G401.6 (cell line): ENCODE results near the gene GUCY2C.

Experiments used
- FAIRE-seq: peaks from 2 replicates; lab custom pipeline; 2012; peaks lifted over from hg19 to GRCh38; lab: Jason Lieb, UNC

Gene GUCY2C

DNA sequence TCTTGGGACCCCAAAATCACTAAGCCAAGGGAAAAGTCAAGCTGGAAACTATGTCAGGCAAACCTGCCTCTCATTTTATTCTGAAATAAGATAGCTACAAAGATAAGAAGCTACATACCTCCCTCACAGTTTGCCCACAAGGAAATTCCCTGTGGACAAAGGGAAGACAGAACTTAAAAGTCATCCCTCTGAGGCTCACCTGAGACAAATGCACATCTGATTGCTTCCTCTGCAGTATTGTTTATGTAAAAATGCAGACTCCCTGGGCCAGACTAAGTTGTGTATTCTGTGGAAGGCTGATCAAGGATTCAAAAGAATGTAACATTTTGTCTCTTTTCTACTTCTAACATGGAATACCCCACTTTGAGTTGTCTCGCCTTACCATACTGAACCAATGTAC lies 126.2 kb downstream of the GUCY2C start:
- FAIRE-seq = no peak

DNA sequence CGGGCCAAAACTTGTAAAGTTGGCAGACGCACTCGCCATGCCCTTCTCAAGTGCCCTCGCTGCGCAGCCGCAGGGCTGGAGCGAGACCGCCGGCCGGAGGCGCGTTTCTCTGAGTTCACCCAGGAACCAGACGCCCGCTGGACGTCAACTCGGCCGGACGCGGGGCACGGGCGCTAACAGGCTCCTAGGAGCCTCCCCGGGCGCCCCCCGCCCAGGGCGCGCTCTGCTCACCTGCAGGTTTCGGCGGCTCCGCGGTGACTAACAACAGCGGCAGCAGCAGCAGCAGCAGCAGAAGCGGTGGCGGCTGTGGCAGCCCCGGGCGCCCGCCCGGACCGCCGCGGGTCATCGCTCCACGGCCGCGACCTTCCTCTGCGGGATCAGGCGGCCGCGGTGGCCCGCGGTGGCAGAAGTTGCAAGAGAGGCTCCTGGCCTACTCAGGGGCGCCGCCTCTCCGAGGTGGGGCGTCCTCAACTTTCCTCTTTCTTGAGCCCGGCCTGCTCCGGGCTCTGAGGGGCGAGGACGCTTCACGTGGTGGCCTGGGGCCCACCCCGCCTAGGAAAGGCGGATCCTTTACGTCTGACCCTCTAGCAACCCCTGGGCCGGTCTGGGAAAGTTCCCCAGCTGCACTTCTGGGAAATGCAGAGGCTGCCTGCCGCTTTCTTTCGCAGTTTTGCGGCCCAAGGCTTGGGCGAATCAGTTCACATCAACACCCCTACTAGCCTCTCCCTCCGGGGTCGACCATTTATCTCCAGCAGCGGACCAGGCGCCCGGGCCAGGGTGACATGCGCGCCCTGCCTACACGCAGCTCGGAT lies 128.8 kb downstream of the GUCY2C start, which contains the start of gene PLBD1:
TSS of gene PLBD1 (minus strand) at position 533 of the 812 bp plus-strand sequence. CDS start at position 346, 187 bp downstream.
- FAIRE-seq = no peak

DNA sequence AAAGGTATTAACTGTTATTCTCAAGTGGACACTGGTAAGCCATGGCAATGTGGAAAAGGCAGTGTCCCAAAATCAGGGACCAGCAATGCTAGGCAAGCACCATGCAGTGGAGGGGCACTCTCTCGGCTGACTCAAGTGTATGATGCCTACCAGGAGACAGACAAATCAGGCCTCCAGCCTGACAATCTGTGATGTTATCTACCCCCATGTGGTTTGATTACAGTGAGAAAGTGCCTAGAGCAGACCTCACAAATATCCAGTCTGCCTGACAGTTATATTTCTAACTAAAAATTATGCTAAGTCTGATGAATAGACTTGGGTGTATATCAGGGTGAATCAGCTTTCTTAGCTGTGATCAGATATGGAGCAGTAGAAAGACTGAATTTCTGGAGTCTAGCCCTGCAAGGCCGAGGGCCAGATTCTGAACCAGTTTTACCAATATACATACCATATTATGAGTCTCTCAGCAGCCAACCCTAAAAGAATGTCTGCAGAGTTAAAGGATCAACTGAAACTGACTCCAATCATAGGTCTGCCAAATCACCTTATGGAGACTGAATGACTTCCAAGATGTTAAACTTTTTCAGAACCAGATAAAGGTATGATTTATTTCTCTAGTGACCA lies 132.0 kb downstream of the GUCY2C start:
- no peak for FAIRE-seq

DNA sequence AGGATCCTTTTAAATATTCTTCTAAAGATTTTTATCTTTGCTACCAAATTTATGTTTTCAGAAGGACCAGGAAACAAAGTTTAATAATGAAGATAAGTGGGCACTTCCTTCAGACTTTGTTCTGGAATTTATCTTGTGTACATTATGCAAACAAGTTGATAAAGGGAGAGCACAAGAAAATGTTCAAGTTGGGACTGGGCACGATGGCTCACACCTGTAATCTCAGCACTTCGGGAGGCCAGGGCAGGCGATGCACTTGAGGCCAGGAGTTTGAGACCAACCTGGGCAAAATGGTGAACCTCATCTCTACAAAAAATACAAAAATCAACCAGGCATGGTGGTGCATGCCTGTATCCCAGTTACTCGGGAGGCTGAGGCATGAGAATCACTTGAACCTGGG lies 133.4 kb downstream of the GUCY2C start:
- no peak for FAIRE-seq
